Measurements from ENCODE around the gene CD247.

The CD247 gene

GRCh38 chr1:167487614-167488013 is 30.7 kb downstream of the CD247 start:
- no peak for DNase-seq

DNA sequence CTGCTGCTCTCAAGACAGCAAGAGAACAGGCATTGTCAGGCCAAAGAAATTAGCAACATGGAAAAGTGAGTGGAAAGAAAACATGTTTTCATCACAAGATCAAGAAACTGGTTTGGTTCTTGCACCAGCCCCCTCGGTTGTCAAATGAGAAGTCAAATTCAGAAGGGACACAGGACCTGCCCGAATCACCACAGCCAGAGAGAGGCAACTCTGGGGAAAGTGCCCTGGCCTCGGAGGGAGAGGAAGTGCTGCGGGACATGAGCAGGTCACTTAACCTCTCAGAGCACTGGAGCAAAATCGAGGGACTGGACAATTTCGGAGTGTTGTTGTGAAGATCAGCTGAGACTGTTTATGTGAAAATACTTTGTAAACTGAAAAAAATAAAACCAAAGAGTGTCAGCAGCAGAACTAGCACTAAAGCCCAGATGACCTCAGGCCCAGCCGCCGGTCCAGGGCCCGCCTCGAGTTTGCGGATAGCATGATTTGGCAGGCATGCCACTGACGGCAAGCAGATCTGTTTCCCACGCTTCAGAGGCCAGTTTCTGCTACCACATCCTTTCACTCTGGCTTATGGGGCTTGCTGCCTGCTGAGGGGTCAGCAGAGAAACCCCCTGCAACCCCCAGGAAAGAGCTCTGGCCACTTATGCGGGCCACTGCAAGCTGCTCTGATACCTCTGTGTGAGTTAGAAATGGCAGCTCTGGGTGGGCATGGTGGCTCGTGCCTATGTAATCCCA is 32.1 kb downstream of the CD247 start:
- DNase-seq: no peak

GRCh38 chr1:167484726-167485502 is 33.4 kb downstream of the CD247 start:
- DNase-seq: no peak

DNA sequence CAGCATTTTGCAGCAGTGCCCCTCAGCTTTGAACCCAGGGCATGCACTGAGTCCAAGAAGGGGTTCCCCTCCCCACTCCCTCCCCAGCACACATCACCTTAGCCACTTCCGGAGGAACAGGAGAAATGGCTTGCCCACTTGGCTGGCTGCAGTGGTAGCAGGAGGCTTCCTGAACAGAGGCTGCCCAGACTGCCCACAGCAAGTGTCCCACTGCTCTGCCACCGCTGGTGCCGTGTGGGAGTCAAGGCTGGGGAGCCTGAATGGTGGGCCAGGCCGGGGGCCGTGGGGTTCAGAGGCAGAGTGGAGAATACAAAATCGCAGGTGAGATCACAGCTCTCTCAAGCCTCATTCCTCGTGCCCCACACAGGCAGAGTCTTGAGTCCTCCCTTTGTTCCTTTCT is 34.5 kb downstream of the CD247 start:
- no peak for DNase-seq

GRCh38 chr1:167482184-167482583 is 36.1 kb downstream of the CD247 start:
- DNase-seq: no peak

DNA sequence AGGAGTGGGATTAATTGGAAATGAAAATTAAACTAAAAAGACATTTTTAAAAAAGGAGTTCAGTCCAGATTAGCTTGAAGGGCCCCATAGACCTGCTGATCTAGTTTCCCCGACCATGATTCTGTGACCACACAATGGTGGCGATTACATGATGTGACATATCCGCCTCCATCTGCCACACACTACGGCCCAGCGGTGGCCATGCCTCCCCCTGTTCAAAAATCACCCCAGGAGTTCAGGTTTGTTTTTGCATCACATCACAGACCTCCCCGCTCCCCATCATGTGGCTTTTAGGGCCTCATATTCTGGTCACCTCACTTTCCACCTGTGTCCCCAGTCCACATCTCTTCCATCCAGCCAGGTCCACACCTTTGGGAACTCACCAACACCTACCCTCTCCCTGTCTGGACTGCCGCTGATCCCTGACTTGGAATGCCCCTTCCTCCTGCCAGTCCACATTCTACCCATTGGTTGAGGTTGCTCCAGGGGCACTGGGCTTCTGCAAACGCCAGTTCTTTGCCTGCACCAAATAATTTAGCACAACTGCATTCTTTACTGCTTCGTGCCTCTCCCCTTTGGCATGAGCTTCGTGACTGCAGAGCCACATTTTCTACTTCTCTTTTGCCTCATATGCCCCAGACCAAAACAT is 38.9 kb downstream of the CD247 start:
- DNase-seq: no peak

- no peak for DNase-seq
Observed at GRCh38 chr1:167477986-167478385, 40.3 kb downstream of the CD247 start.

GRCh38 chr1:167476061-167476460 is 42.3 kb downstream of the CD247 start:
- DNase-seq: no peak

DNA sequence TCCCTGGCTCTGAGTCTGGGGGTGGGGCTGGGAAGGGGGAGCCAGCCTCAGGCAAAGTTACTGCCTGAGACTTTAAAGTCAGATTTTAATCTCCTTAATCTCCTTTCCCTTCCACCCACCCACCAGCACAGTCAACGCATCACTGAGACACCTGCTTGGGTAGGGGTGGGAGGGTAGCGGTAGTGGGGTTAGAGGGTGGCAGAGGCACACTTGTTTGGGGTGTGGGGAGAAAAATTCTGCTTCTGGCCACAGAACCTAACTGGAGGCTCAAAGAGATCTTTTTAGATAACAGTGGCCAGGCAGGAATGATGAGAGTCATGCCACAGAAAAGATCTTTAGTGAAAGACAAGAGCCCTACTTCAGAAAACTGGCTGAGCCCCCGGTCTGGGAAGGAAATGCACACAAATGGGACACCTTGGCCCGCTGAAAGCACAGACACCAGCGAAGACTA is 44.1 kb downstream of the CD247 start:
- DNase-seq: peak; percentile 49

- no peak for DNase-seq
Observed at GRCh38 chr1:167473761-167474160, 44.6 kb downstream of the CD247 start.

GRCh38 chr1:167472752-167473521 is 45.4 kb downstream of the CD247 start:
- no peak for DNase-seq

GRCh38 chr1:167471568-167471967 is 46.8 kb downstream of the CD247 start:
- DNase-seq: no peak

- no peak for DNase-seq
Observed at GRCh38 chr1:167469280-167469965, 48.9 kb downstream of the CD247 start.

- no peak for DNase-seq
Observed at GRCh38 chr1:167467752-167468151, 50.6 kb downstream of the CD247 start.

DNA sequence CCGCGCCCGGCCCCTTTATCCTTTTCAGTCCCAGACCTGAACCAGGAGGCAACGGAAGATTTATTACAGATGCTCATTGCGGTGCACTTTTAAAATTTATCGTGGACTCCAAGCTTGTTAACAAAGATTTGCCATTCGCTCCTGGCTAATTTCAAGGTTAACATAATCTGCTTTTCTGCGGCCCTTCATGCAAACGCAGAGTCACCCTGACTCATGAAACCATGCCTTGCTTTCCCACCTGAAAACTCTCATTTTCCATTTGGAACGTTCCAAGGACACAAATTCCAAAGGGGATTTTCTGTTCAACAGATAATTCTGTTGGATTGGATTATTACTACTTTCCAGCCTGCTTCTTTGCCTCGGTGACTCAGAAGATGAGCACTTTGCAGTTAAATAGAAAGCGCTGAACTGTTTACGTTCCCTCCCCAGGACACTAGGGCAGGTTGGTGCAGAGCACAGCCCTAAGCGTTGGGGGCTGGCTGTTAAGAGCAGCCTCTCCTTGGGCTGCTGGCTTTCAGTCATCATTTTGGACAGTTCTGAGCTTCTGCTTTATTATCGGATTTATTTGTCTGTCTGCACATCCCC is 51.1 kb downstream of the CD247 start:
- no peak for DNase-seq

- no peak for DNase-seq
Observed at GRCh38 chr1:167465743-167466142, 52.6 kb downstream of the CD247 start.

DNA sequence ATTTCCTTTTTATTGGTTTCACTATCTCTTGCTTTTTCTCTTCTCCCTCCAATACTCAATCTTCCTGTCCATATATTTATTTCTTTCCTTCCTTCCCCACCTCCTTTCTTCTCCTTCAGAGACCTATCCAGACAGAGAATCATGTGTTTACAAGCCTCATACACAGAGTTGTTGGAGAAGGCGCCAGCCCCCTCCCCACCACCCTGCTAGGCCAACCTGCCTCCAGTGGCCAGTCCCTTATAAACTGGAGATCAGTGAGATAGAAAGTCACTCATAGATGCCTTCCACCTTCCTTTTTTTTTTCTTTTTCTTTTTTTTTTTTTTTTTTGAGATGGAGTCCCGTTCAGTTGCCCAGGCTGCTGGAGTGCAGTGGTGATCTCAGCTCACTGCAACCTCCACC is 53.3 kb downstream of the CD247 start:
- no peak for DNase-seq

- no peak for DNase-seq
Observed at GRCh38 chr1:167463875-167464575, 54.3 kb downstream of the CD247 start.

GRCh38 chr1:167463080-167463479 is 55.2 kb downstream of the CD247 start:
- no peak for DNase-seq

- DNase-seq: no peak
Observed at GRCh38 chr1:167462341-167462740, 56.0 kb downstream of the CD247 start.

GRCh38 chr1:167460836-167461235 is 57.5 kb downstream of the CD247 start:
- no peak for DNase-seq
